NT2/D1 (cell line): ENCODE data around the gene TEX14.

Source experiments
- DNase-seq: peaks from one replicate; pipeline ENCODE4 v3.0.0-alpha.2; 2011; ENCODE audit warnings: low read depth, low spot score
- H3K27me3 ChIP-seq: 2 replicates; pipeline ENCODE4 v1.6.0; 2011; ENCODE audit warnings: mild to moderate bottlenecking; ENCODE audit not compliant: insufficient read length, insufficient read depth
- H3K36me3 ChIP-seq: 2 replicates; pipeline ENCODE4 v1.6.1; 2011; ENCODE audit warnings: mild to moderate bottlenecking, low read length, mixed read lengths; ENCODE audit not compliant: insufficient read depth, insufficient read length
- H3K4me1 ChIP-seq: 2 replicates; pipeline ENCODE4 v1.5.1; 2011; ENCODE audit not compliant: insufficient read depth, insufficient read length
- H3K4me3 ChIP-seq: 2 replicates; pipeline ENCODE4 v1.5.1; 2011; ENCODE audit warnings: low read depth; ENCODE audit not compliant: insufficient read length
- H3K9ac ChIP-seq: 2 replicates; pipeline ENCODE4 v1.6.0; 2011; ENCODE audit warnings: low read depth; ENCODE audit not compliant: insufficient read length
- H3K9me3 ChIP-seq: 2 replicates; pipeline ENCODE4 v1.5.1; 2011; ENCODE audit warnings: mild to moderate bottlenecking, low read length; ENCODE audit not compliant: insufficient read depth
- SUZ12 ChIP-seq: IDR thresholded peaks from 2 replicates; pipeline ENCODE4 v1.6.1; 2011; ENCODE audit not compliant: insufficient read length, insufficient read depth; ENCODE audit errors: extremely low read depth
- YY1 ChIP-seq: IDR thresholded peaks from 2 replicates; pipeline ENCODE4 v1.6.1; 2011; ENCODE audit not compliant: insufficient read length, insufficient read depth
- ZNF274 ChIP-seq: IDR thresholded peaks from 2 replicates; pipeline ENCODE4 v1.6.1; 2011; ENCODE audit warnings: mild to moderate bottlenecking, low read depth, low read length

Gene TEX14

DNA sequence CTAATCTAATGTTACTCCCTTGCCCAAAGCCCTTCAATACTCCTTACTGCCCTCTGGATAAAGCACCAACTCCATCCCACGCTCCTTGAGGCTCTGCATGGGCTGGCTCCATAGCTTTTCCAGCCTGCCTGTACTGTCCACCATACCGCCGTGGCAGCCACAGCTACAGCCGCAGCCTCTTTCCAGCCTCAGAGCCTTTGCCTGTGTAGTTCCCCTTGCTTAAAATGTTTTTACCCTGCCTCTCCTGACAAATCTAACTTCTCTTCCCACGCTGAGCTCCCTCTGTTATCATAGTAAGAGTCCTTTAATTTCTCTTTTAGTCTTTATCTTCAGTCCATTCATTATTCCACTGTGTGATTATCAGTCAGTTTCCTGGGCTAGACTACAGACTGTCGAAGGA is 22.0 kb downstream of the TEX14 start:
- DNase-seq: no peak
- Histone ChIP-seq H3K9me3 (no peaks in the 10 kb centered on the region), H3K9ac (no peak overlapping the region), H3K27me3 (no peaks in the 10 kb centered on the region), H3K4me1 (no peaks in the 10 kb centered on the region), H3K4me3 (no peak overlapping the region), H3K36me3 (no peaks in the 10 kb centered on the region)
- TF ChIP-seq SUZ12: no peak
- no peak for TF ChIP-seq YY1

DNA sequence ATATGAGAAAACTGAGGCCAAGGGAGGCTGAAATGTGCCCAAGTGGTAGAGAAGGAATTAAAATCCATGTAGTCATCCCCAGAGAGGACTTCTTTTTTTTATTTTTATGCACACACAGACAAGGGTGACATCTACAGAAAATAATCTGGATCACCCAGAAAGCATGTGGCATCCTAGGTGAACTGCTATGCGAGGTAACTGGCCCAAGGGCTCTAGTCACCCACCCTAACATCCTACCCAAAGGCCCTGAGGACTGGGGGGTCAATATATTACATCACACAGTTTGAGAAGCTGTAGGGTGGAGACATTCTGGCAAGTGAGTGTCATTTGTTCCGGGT is 23.3 kb downstream of the TEX14 start:
- H3K9ac ChIP-seq: no peak overlapping the region
- no peak overlapping the region for H3K4me3 ChIP-seq
- no peaks in the 10 kb centered on the region for H3K4me1 ChIP-seq
- H3K9me3 ChIP-seq: no peaks in the 10 kb centered on the region
- no peaks in the 10 kb centered on the region for H3K27me3 ChIP-seq
- TF ChIP-seq YY1 (no peak), ZNF274 (no peak), SUZ12 (no peak)
- no peaks in the 10 kb centered on the region for H3K36me3 ChIP-seq
- DNase-seq: no peak

DNA sequence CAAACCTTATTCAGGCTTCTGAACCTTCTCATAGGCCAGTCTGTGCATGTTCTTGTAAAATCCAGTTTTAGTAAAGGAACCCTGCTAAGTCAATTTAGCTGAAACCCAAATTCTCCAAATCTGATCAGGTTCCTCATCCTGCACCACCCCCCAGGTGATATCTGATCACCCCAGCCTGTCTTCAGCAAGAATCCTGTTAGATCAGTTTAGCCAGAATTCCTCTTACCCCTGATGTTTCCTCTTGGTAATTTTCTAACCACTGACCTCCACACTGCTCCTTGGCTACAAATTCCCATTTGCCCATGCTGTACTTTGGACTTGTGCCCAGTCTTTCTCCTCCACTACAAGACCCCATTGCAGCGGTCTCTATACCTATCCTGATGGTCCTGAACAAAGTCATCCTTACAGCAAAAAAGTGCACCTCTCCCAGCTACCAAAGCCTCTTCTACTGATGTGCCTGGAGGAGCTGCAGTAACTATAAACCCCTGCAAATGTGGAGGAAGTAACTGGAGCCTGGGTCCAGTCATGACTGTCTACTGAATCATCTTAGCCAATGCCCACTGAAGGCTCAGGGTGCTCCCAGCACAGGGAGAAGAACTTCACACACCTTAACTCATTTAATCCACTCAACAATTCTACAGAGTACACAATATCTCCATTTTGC is 23.8 kb downstream of the TEX14 start:
- Histone ChIP-seq H3K4me1 (no peaks in the 10 kb centered on the region), H3K9me3 (no peaks in the 10 kb centered on the region), H3K27me3 (no peaks in the 10 kb centered on the region), H3K9ac (no peak overlapping the region), H3K4me3 (no peak overlapping the region), H3K36me3 (no peaks in the 10 kb centered on the region)
- no peak for DNase-seq
- no peak for TF ChIP-seq SUZ12
- no peak for TF ChIP-seq ZNF274
- no peak for TF ChIP-seq YY1

DNA sequence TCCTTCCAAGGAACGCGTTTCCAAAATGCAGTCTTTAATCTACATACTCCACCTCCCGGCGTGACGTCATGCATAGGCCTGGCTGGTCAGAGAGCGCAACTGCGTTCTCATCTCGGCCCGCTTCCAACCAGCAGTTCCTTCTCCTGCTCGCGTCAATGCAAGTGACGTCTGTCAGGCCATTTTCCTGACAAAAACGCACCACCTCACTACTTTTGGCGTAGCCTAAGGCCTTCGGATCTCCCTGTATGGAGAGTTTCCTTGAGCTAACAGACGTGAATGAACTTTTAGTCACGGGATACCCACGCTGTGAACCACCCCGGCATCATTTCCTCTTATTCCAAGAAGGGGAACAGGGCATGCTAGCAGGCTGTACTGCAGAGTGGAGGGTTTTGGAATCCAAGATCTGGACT is 25.0 kb downstream of the TEX14 start:
- no peak for TF ChIP-seq SUZ12
- TF ChIP-seq ZNF274: no peak
- TF ChIP-seq YY1: no peak
- Histone ChIP-seq H3K9ac (no peak overlapping the region), H3K27me3 (no peaks in the 10 kb centered on the region), H3K4me3 (no peak overlapping the region), H3K36me3 (no peaks in the 10 kb centered on the region), H3K9me3 (no peaks in the 10 kb centered on the region), H3K4me1 (no peaks in the 10 kb centered on the region)
- DNase-seq: no peak

DNA sequence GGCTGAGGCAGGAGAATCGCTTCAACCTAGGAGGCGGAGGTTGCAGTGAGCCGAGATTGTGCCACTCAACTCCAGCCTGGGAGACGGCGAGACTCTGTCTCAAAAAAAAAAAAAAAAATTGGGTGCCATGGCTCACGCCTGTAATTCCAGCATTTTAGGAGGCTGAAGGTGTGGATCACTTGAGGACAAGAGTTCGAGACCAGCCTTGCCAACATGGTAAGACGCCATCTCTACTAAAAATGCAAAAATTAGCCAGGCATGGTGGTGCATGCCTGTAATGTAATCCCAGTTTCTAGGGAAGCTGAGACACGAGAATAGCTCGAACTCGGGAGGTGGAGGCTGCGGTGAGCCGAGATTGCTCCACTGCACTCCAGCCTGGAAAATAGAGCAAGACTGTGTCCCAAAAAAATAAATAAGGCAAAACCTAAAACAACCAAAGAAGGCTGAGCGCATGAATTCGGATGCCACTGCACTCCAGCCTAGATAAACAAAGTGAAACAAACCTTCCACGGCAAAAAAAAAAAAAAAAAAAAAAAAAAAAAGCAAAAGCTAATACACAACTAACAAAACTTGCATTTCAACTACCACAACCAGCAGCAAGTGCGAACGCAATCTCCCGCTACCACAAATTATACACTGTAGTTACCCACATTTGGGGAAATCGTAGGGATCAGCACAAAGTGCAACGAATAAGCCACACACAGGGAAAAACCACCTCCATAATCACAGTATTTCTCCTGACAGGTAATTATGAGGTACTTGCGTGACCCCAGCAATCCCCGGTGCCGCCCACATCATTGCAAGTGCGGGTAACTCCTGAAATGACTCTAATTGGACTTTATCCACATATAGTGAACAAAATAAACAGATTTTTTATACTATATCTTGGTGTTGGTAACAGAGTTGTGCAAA is 25.6 kb downstream of the TEX14 start:
- Histone ChIP-seq H3K27me3 (no peaks in the 10 kb centered on the region), H3K36me3 (no peaks in the 10 kb centered on the region), H3K4me1 (no peaks in the 10 kb centered on the region), H3K4me3 (no peak overlapping the region), H3K9me3 (no peaks in the 10 kb centered on the region), H3K9ac (no peak overlapping the region)
- DNase-seq: no peak
- TF ChIP-seq YY1: no peak
- TF ChIP-seq SUZ12: no peak
- TF ChIP-seq ZNF274: no peak

DNA sequence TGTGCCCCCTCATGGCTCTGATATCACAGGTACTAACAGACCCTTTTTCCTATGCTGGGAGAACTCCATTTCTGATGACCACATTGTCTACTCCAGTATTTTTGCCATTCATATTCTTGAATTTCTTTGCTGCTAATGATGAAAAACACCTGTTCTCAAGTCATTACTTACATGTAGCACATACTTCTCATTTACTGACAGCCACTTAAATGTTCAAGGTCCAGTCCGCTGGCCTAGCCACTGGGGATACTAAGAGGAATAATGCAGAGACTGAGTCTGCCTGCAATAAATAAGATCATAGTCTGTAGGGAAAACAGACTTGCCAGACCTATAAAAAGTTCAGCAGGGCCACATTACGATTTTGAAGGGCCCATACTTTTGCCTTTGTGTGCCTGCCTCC is 27.5 kb downstream of the TEX14 start:
- no peaks in the 10 kb centered on the region for H3K27me3 ChIP-seq
- no peak overlapping the region for H3K9ac ChIP-seq
- H3K36me3 ChIP-seq: no peaks in the 10 kb centered on the region
- no peaks in the 10 kb centered on the region for H3K4me1 ChIP-seq
- no peak for TF ChIP-seq YY1
- no peak for TF ChIP-seq ZNF274
- TF ChIP-seq SUZ12: no peak
- DNase-seq: no peak
- H3K4me3 ChIP-seq: no peak overlapping the region
- H3K9me3 ChIP-seq: no peaks in the 10 kb centered on the region

DNA sequence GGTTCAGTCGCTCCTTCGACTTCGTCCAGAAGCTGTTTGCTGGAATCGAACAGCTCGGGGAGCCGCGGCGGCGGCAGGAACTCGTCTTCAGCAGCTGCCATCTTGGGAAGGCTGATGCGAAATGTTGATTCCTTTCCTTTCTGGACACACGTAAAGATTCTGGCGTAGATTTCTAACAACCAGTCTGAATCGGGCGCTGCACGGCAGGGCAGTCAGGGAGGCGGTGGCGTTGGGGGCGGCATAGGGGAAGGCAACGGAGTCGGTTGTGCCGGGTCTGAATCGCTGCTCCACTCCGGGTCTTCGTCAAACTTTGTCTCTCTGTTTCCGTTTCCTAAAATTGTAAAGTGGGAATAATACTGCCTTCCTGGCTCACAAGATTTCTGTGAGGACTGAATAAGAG is 30.3 kb downstream of the TEX14 start:
- Histone ChIP-seq H3K9ac (no peak overlapping the region), H3K36me3 (no peaks in the 10 kb centered on the region)

More for the DNA sequence above, 30.3 kb downstream of the TEX14 start:
- Histone ChIP-seq H3K4me1 (no peaks in the 10 kb centered on the region), H3K27me3 (no peaks in the 10 kb centered on the region), H3K9me3 (peaks cover 4% of the 10 kb centered on the region; the same call in 1 of the 2 replicates), H3K4me3 (no peak overlapping the region)
- no peak for DNase-seq
- TF ChIP-seq SUZ12 (no peak), YY1 (no peak), ZNF274 (no peak)
